A673 (cell line): ENCODE data around the gene HLCS.
"Not testable (repeated sequence)": the region's sequence is repeated elsewhere in the genome, so short reads cannot be mapped to it uniquely, and the experiment has no call there.

ENCODE experiments used
- CTCF ChIP-seq: fragments of 300-800, 200-600 bp; sonication (generic); conservative IDR thresholded peaks from 2 replicates; pipeline ENCODE4 v1.5.1; 2017; ENCODE audit warnings: low read depth, mild to moderate bottlenecking, antibody characterized with exemption, low read length, moderate library complexity, mixed read lengths
- EZH2 ChIP-seq: fragments of 200-600 bp; sonication (generic); IDR thresholded peaks from 2 replicates; pipeline ENCODE4 v1.6.1; 2017; ENCODE audit warnings: borderline replicate concordance, low read depth, mild to moderate bottlenecking, mixed read lengths, antibody characterized with exemption, low read length; ENCODE audit not compliant: poor library complexity, severe bottlenecking

GRCh38 chr21:36952331-36952730 lies 14.1 kb downstream of the HLCS start:
- TF ChIP-seq CTCF, EZH2: not testable (repeated sequence)
